ENCODE measurements around the gene HECW1.

The HECW1 gene

GRCh38 chr7:43276547-43276946, 164.1 kb downstream of the HECW1 start:
- DNase-seq: no peak

DNA sequence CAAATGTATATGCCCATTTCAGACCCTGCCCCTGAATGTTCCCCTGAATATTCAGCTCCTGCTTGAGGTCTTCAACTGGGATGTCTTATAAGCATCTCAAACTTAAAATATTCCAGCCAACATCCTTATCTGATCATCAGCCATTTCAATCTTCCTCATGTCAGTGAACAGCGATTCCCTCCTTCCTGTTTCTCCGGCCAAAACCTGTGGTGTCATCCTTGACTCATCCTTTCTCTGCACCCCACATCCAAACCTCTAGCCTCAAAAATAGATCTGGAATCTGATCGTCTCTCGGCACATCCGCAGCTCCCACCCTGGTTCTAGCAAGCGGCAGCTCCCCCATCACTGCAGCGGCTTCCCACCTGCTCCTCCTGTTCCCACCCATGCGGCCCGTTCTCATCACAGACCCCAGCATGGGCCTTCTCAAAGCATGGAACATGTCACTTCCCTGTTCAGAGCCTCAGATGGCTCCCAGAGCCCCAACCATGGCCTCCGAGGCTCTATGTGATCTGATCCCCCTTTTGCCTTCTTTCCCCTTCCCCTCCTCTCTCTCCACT, 165.7 kb downstream of the HECW1 start:
- no peak for DNase-seq

DNA sequence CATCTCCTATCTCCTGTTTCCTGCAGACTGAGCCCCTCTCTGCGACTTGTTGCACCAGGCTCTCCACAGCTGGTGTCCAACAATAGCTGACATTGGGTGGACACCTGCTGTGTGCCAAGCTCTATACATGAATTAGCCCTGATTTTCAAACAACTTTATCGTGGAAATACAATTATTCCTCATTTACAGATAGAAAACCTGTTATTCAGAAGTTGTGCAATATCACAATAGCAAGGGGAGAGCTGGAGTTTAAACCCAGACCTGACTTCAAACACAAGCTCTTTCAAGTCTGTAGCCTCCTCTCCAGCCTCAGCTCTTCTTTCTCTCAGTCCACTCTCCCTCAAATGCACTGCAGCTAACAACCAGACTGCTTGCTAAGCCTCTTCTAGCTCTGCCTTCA, 168.8 kb downstream of the HECW1 start:
- no peak for DNase-seq

DNA sequence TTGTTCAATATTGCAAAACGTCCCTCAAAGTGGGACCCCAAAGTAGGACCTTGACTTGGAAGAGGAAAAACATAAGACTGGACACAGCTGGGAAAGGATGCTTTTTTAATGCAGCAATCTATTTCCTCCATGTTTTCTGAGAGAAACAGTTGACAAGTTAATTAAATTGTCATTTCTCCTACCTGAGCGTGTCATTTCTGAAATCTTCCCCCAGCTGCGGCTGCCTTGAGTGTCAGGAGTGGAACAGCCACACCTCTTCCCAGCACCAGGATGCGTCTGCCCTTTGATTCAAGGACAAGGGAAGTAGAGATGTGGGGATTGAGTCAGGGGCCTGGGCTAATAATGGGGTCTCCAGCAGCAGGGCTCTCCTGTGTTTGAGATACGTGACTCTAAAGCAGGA, 171.3 kb downstream of the HECW1 start:
- DNase-seq: no peak

DNA sequence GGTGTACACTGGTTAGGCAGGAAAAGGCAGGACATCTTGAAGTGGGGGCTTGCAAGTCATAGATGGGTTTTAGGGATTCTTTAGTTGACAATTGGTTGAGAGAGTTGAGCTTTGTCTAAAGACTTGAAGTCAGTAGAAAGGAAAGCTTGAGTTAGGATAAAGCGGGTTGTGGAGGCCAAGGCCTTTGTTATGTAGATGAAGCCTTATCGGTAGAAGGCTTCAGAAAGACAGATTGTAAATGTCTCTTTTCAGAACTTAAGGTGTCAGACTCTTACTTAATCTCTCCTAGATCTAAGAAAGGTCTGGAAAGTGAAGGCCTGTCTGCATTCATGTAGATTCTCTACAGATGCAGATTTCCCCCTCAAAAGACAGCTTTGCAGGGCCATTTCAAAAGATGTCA, 177.4 kb downstream of the HECW1 start:
- DNase-seq: no peak

DNA sequence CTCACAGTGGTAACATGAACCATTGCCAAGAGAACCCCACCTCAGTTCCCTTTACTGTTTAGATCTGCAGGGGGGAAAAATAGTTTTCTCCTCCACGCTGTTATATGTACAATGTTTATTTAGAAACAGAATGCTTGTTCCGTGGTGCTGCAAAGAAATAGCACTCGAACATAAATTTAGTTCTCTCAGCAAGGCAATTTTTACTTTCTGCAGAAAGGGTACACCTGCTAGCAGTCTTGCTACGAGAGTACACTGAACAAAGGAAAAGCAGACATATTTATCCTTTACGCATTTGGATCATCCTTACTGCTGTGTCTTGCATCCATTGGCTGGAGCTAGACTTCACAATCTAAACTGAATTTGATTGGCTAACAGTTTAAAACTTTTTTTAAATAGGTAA, 178.5 kb downstream of the HECW1 start:
- DNase-seq: no peak

DNA sequence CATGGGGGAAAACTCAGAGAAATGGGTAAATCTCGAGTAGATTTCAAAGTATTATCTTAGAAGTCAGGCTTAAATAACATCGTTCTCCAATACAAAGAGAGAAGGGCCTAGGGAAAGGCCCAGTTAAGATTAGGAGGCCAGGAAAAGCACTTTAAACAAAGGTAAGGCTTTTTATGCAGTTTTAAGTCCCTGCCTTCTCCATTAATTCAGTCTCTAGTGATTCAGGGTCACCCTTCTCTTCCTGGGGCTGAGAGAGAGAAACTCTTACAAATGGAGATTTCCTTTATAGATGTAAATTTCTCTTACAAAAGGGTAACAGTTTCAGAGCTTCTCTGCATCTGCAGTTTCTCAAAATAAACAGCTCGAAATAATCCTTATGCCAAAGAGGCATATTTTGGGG, 179.3 kb downstream of the HECW1 start:
- DNase-seq: no peak

GRCh38 chr7:43292384-43292783, 179.9 kb downstream of the HECW1 start:
- DNase-seq: no peak

- DNase-seq: no peak
Observed at GRCh38 chr7:43294080-43294630, 181.7 kb downstream of the HECW1 start.

DNA sequence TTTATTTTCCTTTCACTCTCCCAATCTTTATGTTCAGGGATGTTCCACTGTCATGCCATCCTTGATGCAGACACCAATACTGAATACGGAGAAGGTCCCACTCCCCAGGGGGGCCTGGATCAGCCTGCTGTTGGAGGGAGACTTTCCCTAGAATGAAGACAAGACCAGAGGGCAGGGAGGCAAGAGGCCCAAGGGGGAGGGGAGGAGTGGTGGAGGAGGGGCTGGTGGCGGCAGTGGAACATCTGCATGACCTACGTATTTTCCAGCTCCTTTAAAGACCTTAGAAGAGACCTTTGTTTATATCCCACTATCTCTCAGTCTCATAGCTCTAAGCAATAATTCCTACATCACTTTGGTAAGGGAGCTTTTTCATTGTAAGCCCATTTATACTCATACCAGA, 183.0 kb downstream of the HECW1 start:
- no peak for DNase-seq

DNA sequence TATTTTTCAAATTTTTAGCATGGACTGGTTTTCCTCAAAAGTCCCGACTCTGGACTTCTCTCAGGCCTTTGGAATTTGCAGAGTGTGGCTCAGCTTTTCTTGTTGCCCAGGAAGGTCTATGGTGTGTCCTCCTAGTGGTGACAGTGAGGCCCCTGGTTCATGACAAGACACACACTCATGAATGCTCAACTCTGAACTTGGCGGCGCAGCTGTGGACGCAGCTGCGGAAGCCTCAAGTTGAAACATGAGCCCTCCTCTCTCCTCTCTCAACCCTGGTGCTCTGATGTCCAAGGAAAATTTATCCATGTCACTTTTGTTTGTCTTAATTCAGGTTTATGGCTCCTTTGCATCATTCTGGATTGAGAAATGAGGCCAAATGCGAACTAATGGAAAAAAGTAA, 183.9 kb downstream of the HECW1 start:
- no peak for DNase-seq

DNA sequence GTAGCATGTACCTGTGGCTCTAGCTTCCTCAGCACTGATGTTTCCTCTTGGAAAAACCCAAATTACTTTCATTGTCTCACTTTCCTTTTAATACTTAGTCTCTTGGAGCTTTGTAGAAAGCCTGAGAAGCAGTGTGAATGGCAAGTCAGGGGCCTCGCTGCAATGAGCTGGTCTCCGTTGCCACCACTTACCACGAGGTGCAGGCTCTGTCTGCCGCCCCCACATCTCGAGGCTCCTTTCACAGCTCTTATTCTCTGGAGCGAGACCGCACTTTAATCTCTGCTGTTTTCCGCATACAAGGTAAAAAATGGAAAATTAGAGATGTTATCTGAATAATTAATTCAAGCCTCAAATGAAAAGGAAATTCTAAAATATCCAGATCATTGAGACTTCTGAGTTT, 186.2 kb downstream of the HECW1 start:
- no peak for DNase-seq

DNA sequence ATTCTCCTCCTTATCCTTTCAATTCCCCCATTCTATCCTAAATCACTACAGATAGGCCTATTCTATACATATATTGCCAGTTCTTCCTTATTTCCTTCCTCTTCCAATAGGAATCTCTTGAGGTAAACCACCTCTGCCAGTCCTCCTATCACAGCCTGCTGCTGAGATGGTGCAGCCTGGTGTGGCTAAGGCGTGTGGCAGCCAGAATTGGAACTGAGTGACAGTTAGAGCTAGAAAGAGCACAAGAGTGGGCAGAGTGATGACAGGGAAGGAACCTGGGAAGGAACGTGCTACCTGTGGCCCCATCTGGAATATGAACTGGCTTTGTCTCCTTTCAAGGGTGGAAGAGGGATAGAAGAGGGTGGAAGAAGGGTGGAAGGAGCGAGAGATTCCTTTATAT, 187.7 kb downstream of the HECW1 start:
- no peak for DNase-seq

- DNase-seq: no peak
Observed at GRCh38 chr7:43302211-43302711, 189.8 kb downstream of the HECW1 start.

DNA sequence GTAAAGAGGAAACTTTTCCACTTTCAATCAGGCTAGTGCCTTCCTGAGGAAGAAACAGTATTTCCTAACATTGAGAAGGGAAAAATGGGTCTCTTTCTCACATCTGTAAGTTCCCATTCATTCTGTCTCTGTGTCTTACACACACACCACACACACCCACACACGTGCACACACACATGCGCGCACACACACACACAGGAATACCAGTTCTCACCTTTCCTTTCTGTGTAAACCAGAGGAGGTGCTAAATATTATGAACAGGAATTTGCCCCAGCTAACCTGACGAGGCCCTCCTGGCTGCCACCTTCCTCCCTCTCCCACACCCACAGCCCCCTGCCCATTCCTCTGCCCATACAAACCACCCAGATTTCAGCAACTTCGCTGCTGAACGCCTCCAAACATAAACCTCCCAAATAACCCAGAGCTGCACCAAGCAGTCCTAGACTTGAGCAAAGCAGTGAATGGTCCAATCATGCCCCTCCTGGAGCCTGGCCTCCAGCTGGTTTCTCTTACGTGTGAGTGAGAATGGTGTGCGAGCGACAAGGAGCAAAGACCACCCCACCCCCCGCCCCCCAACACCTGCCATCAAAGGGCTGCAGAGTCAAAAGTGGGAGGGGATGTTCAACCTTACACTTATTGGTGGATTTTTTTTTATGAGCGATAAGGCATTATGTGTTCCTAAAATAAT, 190.5 kb downstream of the HECW1 start:
- no peak for DNase-seq

GRCh38 chr7:43303740-43304241, 191.3 kb downstream of the HECW1 start:
- no peak for DNase-seq

DNA sequence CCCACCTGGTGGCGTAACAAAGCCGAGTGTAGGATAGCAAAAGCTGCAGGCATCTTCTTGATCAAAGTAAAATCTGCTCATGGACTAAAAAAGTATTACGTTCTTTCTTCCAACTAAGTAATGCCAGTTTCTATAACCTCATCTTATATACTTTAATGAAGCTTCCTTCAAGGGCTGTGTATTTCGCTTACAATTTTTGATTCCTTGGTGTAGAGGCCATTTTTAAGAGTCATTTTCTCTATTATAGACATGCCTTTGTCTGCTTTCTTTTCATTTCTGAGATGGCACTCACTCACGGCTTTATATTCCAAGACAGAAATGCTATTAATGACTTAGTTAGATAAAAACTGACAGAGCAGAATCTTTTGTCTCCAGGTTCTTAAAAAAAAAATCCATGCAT, 194.0 kb downstream of the HECW1 start:
- DNase-seq: no peak

DNA sequence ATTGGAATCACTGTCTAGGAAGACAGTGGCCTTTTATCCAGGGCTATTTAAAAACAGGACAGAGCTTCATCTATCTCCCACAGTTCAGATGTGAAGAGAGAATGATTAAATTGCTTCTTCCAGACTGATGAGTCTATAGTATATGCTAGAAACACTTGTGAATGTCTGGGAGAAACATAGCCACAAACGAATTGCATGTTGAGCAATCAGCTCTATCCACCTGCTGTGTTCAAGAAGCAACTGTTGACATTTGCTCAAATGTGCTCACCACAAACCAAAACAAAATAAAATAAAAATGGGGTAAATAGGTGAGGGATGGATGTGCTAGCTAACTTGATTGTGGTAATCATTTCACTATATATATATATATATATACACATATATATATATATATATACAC, 195.1 kb downstream of the HECW1 start:
- DNase-seq: no peak

DNA sequence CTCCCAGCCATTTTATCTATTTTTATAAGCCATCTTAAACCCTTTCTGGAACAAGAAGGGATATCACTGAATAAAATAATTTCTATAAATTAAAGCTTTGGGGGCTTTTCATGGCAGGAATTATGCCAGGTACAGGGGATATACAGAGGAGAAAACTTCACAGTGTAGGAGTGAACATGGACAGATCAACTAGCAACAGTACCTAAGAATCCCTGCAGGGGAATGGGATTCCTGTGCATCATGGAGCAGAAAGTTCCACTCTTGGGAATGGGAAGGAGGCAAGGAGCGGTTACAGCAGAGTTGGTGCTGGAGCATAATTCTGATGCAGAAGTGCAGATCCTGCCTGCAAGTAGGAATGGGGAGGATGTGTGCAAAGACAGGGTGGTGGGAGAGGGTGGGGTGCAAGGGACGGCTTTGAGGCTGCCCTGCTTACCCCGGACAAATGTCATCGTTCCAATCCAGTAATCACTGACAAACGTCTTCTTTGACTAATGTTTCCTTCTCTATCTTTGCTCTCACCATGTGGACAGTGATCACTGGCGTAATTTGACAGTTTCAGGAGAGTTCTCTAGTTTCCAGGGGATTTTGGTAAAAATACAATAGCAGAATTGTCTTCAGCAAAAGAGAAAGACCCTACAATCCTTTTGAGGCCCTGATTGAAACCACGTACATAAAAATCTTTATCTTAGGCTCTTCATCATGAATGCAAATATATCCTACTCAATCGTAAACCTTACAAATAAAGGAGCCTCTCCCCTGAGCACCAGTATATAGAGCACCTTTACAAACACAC, 196.7 kb downstream of the HECW1 start:
- DNase-seq: no peak

DNA sequence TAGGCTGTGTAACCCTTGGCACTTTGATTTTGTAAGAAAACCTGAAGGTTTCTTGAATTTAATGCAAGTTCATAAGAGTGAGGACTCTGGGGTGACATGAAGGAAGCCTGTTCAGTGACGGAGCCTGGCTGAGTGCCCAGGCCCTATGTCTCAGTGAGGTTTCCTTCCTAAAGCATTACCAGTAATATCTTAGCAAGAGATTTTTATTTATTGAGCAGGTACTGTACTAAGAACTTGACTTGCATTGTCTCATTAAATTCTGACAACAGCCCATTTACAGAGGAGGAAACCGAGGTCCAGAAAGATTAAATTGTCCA, 197.2 kb downstream of the HECW1 start:
- DNase-seq: no peak

DNA sequence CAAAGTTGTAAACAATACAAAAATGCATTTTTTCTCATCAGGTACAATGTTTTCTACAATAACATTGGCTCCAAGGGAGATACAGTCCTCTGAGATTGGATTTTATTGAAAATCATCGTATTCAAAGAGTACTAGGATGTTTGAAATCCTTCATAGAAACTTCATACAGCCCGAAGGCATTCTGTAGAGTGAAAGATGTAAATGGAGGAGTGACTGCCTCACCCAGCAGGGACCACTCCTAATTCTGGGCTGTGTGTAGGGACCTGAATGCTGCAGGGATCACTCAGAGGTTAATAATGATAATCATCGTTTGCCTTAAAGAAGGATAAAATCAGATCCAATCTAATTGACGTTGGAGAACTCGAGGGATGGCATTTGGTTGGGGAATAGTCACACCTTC, 198.6 kb downstream of the HECW1 start:
- DNase-seq: no peak

- no peak for DNase-seq
Observed at GRCh38 chr7:43311694-43312093, 199.2 kb downstream of the HECW1 start.

DNA sequence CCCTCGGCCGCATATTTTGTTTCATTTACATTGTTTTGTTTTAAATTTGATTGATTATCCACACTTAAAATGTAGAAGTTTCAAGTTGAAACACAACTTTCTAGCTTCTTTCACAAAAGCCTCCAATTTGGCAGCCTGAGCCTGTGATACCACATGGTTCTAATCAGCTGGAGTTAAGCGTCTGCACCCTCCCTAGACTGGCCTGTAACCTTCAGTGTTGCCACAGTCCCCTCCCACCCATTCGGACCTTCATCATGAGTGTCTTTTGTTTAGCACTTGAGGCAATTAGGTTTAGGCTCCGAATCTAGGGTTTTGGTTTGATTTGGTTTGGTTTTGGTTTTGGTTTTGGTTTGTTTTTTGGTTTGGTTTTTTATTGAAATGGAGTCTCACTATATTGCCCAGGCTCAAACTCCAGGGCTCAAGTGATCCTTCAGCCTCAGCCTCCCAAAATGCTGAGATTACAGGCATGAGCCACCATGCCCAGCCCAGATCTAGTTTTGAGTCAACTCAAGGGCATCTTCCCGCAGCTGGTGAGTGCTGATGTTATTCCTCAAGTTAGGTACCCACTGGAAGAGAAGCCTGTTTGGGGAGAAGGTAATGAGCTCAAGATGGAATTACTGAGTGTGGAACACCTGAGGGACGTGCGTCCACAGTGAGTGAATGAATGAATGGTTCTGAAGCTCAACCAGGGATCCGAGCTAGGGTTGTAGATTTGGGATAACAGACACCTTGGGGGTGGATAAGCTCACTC, 201.4 kb downstream of the HECW1 start:
- no peak for DNase-seq

All from CD4-positive, alpha-beta T cell treated with Interleukin-21 for 1 hour (primary cell).